Measurements from ENCODE around the gene SPRYD3.

The SPRYD3 gene

GRCh38 chr12:53079226-53080117 is at the start of gene SPRYD3:
TSS of gene SPRYD3 (minus strand) at chr12:53079390. CDS start at chr12:53079333, 57 bp downstream.
- H3K4me3 ChIP-seq (ENCODE audit: control insufficient read depth, low read depth, low read length) = peak within 1 kb of the TSS; percentile 71
- TF ChIP-seq CTCF (IDR thresholded peaks at IDR 0.05; ENCODE audit: control insufficient read depth, insufficient read depth, low read depth, low read length, missing control alignments) = no peak
- DNase-seq (ENCODE audit: low read depth) = peak; percentile 85

GRCh38 chr12:53127169-53127568 is 48.0 kb upstream of the SPRYD3 start:
- no peak for TF ChIP-seq CTCF (IDR thresholded peaks at IDR 0.05; ENCODE audit: control insufficient read depth, insufficient read depth, low read depth, low read length, missing control alignments)
- DNase-seq (ENCODE audit: low read depth) = no peak
- H3K4me3 ChIP-seq (ENCODE audit: control insufficient read depth, low read depth, low read length) = no peak overlapping the region

GRCh38 chr12:53124352-53124723 is 45.1 kb upstream of the SPRYD3 start:
- TF ChIP-seq CTCF (IDR thresholded peaks at IDR 0.05; ENCODE audit: control insufficient read depth, insufficient read depth, low read depth, low read length, missing control alignments) = no peak
- no peak overlapping the region for H3K4me3 ChIP-seq (ENCODE audit: control insufficient read depth, low read depth, low read length)
- no peak for DNase-seq (ENCODE audit: low read depth)

GRCh38 chr12:53123578-53124351 is 44.6 kb upstream of the SPRYD3 start:
- DNase-seq (ENCODE audit: low read depth) = no peak
- no peak overlapping the region for H3K4me3 ChIP-seq (ENCODE audit: control insufficient read depth, low read depth, low read length)
- TF ChIP-seq CTCF (IDR thresholded peaks at IDR 0.05; ENCODE audit: control insufficient read depth, insufficient read depth, low read depth, low read length, missing control alignments) = no peak

GRCh38 chr12:53122961-53123468 is 43.8 kb upstream of the SPRYD3 start:
- DNase-seq (ENCODE audit: low read depth) = no peak
- TF ChIP-seq CTCF (IDR thresholded peaks at IDR 0.05; ENCODE audit: control insufficient read depth, insufficient read depth, low read depth, low read length, missing control alignments) = no peak

GRCh38 chr12:53120685-53121525 is 41.7 kb upstream of the SPRYD3 start:
- DNase-seq (ENCODE audit: low read depth) = no peak
- H3K4me3 ChIP-seq (ENCODE audit: control insufficient read depth, low read depth, low read length) = no peak overlapping the region
- TF ChIP-seq CTCF (IDR thresholded peaks at IDR 0.05; ENCODE audit: control insufficient read depth, insufficient read depth, low read depth, low read length, missing control alignments) = no peak

More at GRCh38 chr12:53122961-53123468, 43.8 kb upstream of the SPRYD3 start:
- no peak overlapping the region for H3K4me3 ChIP-seq (ENCODE audit: control insufficient read depth, low read depth, low read length)

Data from AG09309 (cell line).